UCSD-AML1 (cell line): ENCODE measurements around the gene TMEM145.
"Not testable (repeated sequence)": the region's sequence is repeated elsewhere in the genome, so short reads cannot be mapped to it uniquely, and the experiment has no call there.

ENCODE experiments used
- DNase-seq: peaks from one replicate; lab custom pipeline; 2025; ENCODE audit not compliant: unreplicated experiment; lab: John Stamatoyannopoulos, UW

The TMEM145 gene

DNA sequence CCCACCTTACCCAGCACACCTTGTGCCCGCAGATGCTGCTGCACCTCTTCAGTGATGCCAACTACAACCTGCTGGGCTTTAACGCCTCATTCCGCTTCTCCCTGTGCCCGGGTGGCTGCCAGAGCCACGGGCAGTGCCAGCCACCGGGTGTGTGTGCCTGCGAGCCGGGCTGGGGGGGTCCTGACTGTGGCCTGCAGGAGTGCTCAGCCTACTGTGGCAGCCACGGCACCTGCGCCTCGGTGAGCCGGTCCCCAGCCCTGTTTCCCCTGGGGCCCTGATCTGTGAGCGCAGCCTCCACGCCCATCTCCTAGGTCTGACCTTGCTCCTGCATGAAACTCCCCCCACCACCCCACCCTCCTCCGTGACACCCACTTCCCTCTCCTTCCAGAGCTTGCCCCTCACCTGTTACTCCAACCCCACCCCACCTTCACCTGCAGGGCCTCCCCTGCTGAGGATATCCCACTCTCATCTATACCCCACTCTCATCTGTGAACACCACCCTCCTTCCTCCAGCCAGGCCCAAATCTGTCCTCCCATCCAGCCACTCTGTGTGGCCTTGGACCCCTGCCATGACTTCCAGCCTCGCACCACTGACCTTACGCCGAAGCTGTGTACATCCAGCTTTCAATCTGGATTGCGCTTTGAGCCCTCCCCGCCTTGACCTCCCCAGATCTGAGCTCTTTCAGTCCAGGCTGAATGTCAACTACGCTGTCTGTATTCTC lies 21.0 kb downstream of the TMEM145 start:
- no peak for DNase-seq

DNA sequence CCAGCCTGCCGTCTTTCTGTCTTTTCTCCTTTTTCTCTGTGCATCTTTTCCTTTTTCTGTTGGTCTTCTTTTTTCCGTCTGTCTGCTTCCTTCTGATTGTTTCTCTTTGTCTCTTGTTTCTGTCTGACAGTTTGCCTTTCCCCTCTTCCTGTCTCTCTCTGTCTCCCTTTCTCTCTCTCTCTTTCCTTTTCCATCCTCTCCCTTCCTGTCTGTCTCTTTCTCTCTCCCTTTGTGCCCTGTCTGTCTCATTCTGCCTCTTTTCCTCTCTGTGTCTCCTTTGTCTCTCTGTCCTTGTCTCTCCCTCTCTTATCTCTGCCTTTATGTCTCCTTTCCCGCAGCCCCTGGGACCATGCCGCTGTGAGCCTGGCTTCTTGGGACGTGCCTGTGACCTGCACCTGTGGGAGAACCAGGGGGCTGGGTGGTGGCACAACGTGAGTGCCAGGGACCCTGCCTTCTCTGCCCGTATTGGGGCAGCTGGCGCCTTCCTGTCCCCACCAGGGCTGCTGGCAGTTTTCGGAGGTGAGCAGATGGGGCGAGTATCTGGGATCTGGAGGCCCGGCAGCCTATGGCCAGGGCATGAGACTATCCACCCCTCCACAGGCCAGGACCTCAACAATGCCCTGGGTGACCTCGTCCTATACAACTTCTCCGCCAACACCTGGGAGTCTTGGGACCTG lies 21.7 kb downstream of the TMEM145 start:
- no peak for DNase-seq

DNA sequence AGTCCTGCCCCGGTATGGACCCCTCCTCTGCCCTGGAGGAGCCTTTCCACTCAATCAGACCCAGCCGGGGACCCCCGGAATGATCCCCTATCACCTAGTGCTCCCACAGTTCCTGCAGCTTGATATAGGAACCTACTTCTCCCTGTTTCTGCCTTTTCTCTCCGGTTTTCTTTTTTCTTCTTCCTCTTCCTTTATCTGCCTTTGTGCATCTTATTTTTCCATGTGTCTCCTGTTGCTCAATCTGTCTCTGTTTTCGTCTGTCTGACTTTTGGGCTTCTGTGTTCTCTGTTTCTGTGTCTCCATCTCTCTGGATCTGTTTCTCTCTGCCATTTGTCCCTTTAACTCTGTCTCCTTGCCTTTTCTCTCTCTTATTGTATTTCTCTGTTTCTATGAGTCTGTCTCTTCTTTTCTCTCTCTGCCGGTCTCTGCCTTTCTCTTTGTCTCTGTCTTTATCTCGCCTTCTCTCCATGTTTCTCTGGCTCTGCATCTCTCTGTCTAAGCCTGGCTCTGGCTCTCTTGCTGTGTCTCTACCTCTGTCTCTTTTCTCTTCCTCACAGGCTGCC lies 22.3 kb downstream of the TMEM145 start:
- DNase-seq: no peak

DNA sequence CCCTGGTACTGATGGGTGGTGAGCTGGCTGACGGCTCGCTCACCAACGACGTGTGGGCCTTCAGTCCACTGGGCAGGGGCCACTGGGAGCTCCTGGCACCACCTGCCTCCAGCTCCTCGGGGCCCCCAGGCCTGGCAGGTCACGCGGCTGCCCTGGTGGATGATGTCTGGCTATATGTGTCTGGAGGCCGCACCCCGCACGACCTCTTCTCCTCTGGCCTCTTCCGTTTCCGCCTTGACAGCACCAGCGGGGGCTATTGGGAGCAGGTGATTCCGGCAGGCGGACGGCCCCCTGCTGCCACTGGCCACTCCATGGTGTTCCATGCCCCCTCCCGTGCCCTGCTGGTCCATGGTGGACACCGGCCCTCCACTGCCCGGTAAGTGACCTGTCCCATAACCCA lies 22.9 kb downstream of the TMEM145 start:
- no peak for DNase-seq

DNA sequence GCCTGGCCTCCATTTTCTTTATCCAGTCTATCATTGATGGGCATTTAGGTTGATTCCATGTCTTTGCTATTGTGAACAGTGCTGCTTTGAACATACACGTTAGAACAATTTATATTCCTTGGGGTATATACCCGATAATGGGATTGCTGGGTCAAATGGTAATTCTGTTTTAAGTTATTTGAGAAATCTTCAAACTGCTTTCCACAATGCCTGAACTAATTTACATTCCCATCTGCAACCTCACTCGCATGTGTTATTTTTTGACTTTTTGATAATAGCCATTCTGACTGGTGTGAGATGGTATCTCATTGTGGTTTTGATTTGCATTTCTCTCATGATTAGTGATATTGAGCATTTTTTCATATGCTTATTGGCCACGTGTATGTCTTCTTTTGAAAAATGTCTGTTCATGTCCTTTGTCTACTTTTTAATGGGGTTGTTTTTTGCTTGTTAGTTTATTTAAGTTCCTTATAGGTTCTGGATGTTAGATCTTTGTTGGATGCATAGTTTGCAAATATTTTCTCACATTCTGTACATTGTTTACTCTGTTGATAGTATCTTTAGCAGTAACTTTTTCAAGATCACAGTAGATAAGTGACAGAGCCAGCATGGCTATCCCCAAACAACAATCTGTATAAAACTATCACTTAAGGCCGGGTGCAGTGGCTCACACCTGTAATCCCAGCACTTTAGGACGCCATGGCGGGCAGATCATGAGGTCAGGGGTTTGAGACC lies 26.2 kb downstream of the TMEM145 start:
- not testable (repeated sequence) for DNase-seq

DNA sequence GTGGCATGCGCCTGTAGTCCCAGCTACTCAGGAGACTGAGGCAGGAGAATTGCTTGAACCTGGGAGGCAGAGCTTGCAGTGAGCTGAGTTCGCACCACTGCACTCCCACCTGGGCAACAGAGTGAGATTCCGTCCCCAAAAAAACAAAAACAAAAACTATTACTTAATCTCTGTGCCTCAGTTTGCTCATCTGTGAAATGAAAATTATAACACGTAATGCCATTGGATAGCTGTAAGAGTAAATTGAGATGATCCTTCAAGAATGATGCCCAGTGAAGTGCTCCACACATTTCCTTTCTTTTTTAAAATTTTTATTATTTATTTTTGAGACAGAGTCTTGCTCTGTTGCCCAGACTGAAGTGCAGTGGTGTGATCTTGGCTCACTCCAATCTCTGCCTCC lies 26.8 kb downstream of the TMEM145 start:
- DNase-seq: not testable (repeated sequence)

DNA sequence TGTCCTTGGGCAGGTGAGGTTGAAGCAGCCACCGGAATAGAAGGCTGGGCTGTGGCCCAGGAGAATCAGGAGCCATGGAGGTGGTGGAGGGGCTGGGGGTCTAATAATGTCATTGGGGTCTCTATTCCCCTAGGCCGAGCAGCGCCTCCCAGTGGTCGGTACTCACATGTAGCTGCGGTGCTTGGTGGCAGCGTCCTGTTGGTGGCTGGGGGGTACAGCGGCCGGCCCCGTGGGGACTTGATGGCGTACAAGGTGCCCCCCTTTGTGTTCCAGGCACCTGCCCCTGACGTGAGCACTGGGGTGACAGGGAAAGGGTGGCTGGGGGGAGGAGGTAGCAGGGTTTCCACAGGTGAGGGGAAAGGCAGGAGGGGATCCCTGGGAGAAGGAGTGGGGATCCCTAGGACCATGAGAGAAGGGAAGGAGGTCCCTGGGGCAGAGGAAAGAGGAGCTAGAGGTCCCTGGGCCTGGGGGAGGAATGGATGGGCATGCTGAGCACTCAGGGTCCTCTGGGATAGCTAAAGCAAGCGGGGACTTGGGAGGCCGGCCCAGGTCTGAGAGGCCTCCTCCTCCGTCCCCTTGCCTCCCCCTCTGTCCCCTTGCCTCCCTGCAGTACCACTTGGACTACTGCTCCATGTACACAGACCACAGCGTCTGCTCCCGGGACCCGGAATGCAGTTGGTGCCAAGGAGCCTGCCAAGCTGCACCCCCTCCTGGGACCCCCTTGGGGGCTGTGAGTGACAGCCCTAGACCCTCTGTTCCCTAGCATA lies 30.4 kb downstream of the TMEM145 start:
- no peak for DNase-seq

DNA sequence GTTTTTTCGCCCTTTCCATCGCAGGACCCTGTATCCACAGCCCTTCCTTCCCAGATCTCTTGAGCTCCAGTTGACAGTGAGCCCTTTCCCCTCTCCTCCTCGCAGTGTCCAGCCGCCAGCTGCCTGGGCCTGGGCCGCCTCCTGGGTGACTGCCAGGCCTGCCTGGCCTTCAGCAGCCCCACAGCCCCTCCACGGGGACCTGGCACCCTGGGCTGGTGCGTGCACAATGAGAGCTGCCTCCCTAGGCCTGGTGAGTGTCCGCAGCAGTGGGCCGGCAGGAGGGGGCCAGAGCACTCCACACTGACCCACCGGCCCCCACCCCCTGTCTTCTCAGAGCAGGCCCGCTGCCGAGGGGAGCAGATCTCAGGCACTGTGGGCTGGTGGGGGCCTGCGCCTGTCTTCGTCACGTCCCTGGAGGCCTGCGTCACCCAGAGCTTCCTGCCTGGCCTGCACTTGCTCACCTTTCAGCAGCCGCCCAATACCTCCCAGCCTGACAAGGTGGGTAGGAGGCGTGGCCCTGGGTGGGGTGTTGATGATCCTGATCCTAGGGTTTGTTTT lies 31.3 kb downstream of the TMEM145 start:
- DNase-seq: no peak

DNA sequence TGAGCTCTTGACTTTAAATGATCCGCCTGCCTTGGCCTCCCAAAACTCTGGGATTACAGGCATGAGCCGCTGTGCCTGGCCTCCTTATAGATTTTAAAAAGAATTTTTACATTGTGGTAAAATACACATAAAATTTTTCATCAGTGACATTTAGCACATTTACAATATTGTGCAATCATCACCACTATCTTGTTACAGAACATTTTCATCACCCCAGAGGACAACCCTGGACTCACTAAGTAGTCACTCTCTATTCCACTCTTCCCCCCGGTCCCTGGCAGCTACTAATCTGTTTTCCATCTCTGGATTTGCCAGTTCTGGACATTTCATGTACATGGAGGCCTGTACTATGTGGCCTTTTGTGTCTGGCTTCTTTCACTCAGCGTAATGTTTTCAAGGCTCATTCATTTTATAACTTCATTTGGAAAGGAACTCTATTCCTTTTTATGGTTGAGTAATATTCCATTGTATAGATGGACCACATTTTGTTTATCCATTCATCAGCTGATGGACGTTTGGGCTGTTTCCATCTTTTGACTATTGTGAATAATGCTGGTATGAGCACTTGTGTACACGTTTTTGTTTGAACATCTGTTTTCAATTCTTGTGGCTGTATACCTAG lies 32.2 kb downstream of the TMEM145 start:
- DNase-seq: no peak

DNA sequence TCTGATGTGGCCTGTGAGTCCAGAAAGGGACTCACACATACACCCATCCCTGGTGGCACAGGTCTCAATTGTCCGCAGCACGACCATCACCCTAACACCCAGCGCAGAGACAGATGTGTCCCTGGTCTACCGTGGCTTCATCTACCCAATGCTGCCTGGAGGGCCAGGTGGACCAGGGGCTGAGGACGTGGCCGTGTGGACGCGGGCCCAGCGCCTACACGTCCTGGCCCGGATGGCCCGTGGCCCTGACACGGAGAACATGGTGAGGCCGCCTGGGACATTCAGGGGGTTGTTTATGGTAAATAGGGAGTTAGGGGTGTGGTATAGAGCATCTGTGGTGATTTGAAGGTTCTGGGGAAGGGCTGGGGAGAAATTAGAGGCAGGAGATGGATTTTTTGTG lies 35.1 kb downstream of the TMEM145 start:
- no peak for DNase-seq

DNA sequence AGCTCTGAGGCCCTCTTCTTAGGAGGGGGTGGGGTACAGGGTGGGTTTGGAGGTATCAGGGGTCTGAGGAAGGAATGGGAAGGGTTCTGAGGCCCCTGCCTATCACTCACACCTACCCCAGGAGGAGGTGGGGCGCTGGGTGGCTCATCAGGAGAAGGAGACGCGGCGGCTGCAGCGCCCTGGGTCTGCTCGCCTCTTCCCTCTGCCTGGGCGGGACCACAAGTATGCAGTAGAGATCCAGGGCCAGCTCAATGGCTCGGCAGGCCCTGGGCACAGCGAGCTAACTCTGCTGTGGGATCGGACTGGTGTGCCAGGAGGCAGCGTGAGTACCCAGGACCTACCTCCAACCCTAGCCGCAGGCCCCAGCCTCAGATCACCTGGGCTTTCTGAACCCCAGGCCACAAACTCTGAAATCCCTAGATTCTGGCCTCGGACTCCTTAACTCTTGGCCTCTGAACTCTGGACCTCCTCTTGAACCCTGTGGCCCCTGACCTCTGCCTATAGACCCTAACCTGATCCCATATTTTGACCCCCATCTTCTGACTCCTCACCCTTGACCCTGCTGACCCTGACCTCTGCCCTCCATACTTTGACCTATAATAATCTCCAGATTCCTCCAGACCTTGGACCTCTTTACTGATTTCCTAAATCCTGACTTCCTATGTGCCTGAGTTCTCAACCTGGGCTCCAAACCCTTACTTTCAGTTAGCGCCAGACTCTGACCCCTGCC lies 36.4 kb downstream of the TMEM145 start:
- DNase-seq: no peak

DNA sequence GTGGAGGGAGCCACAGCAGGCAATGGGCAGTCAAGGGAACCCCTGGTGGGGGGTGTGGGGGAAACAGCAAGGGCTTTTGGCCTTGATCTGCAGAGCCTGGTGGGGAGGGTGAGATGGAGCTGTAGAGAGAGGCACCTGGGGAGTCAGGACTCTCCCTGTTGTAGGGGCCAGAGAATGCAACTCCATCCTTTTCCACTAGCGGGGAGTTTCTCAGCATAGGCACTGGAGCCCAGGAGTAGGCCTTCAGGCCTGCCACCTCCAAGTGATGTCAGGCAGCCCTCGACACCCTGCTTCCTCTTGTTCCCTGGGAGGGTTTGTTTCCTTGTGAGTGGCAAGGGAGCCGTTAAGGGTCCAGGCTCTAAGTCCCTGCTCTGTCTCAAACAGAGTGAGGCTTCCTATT lies 37.3 kb downstream of the TMEM145 start:
- no peak for DNase-seq

DNA sequence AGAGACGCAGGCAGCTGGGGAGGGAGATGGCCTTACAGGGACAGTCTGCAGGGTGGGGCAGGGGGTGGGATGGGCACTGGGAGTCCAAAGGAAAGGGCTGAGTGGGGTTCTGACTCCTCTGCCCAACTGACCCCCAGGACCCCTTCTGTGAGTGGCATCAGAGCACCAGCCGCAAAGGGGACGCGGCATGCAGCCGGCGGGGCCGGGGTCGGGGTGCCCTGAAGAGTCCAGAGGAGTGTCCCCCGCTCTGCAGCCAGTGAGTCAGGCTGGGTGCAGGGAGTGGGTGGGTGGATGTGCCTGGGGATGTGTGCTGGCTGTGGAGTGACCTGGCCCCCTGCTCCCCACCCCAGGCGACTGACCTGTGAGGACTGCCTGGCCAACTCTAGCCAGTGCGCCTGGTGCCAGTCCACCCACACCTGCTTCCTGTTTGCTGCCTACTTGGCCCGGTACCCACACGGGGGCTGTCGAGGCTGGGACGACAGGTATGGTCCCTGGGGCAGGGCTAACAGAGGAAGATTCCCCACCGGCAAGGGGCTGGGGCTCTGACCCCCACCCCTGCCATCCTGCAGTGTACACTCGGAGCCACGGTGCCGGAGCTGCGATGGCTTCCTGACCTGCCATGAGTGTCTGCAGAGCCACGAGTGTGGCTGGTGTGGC lies 38.1 kb downstream of the TMEM145 start:
- DNase-seq: no peak

DNA sequence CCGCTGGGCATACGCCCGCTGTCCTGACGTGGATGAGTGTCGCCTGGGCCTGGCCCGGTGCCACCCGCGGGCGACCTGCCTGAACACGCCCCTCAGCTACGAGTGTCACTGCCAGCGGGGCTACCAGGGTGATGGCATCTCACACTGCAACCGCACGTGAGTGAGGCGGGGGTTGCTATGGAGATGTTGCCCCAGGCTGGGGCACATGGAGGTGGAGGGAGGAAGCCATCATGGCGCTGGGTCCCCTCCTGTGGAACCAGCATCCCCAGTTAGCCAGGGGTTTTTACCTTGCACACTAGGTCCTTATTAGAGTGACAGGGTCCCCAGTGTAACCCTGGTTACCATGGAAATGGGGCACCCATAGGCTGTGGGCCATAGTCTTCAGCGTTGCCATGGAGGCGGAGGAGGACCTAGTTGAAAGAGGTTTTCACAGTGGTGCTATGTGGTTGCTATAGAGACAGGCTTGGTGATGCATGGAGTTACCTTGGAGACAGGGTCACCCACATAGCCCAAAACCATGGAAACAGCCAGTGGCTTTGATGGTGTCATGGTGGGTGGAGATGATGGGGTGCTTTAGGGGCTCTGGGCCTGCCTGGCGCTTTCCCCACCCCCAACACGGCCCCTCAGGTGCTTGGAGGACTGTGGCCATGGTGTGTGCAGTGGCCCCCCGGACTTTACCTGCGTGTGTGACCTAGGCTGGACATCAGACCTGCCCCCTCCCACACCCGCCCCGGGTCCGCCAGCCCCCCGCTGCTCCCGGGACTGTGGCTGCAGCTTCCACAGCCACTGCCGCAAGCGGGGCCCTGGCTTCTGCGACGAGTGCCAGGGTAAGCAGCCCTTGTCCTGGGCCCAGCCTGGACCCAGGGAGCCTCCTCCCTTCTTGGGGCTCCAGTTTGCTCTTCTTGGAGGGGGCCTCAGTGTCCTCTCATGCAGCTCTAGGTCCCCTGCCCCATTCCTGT lies 39.5 kb downstream of the TMEM145 start:
- no peak for DNase-seq

DNA sequence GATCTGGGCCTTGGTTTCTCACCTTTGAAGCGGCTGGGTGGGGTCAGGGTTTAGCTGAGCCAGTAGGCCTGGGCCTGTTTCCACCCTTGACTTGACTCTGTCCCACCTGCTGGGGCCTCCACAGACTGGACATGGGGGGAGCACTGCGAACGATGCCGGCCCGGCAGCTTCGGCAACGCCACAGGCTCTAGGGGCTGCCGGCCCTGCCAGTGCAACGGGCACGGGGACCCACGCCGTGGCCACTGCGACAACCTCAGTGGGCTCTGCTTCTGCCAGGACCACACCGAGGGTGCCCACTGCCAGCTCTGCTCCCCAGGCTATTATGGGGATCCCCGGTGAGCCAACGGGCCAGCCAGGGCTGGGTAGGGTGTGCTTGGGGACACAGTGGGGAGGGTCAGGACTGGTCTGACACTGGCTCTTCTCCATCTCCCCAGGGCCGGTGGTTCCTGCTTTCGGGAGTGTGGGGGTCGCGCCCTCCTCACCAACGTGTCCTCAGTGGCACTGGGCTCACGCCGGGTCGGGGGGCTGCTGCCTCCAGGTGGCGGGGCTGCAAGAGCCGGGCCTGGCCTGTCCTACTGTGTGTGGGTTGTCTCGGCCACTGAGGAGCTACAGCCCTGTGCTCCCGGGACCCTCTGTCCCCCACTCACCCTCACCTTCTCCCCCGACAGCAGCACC lies 40.4 kb downstream of the TMEM145 start:
- no peak for DNase-seq

DNA sequence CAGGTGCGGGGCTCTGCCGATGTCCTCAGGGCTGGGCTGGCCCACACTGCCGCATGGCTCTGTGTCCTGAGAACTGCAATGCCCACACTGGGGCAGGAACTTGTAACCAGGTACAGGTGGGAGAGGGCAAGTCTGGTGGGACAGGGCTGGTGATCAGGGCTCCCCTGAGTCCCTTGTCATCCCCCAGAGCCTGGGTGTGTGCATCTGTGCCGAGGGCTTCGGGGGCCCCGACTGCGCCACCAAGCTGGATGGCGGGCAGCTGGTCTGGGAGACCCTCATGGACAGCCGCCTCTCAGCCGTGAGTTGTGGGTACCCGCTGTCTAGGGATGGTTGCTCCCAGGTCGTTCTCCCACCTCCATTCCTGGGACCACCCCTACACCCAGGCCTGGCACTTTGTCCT lies 42.8 kb downstream of the TMEM145 start:
- no peak for DNase-seq

DNA sequence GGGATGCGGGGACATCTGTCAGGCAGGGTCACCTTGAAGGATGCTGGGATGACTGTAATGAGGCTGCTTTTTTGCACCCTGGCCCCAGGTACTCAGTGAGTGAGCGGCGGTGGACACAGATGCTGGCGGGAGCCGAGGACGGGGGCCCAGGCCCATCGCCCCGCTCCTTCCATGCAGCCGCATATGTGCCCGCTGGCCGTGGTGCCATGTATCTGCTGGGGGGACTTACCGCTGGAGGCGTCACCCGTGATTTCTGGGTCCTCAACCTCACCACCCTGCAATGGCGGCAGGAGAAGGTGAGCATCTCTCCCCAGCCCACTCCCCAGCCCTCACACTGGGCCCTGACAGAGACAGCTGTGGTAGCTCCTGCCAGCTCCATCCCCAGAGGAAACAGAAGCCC lies 43.6 kb downstream of the TMEM145 start:
- DNase-seq: no peak
